HG02970 (cell line): Measurements from ENCODE around the gene ETS2.
A peak's percentile ranks its signal among the peaks of the same experiment; 100 is the strongest.
"Not testable (repeated sequence)": the region's sequence is repeated elsewhere in the genome, so short reads cannot be mapped to it uniquely, and the experiment has no call there.

Experiments
- ATAC-seq: cut with Tn5 transposase; IDR thresholded peaks from one replicate; pipeline ENCODE4 v1.9.1; 2021; ENCODE audit warnings: mild to moderate bottlenecking, moderate library complexity, moderate number of reproducible peaks; ENCODE audit not compliant: unreplicated experiment, low FRiP score

The ETS2 gene

GRCh38 chr21:38831526-38832467, 26.1 kb downstream of the ETS2 start:
- ATAC-seq, result peak; percentile 81

DNA sequence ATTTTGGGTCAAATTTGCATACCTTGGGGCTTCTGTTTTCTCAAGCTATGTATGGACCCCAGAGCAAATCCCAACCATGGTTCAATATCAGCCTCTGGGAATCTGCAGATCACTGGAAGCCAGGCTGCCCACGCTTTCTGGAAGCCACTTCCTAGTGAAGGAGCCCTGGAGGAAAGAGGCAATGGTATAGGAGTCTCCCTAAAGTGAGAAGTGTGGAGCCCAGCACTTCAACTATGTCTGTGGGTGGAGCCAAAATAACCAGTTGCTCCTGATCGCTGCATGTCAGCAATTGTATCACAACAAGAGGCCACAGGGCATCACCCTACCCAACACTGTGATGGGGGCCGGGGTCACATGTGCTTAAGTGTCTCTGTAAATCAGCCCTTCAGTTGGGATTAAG, 26.9 kb downstream of the ETS2 start:
- ATAC-seq, result no peak

DNA sequence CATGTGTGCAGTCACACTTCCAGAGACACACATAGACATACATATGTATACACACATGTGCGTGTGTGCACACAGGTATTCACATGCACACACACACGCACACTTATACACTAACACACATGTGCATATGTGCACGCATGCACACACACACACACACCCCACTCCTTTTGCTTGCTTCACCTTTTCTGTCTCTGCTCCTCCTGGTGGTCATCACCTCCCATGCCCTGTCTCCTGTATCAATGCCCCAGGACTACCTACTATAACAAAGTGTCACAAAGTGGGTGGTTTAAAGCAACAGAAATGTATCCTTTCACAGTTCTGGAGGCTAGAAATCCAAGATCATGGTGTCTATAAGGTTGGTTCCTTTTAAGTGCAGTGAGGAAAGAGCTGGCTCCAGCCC, 27.4 kb downstream of the ETS2 start:
- no peak for ATAC-seq

DNA sequence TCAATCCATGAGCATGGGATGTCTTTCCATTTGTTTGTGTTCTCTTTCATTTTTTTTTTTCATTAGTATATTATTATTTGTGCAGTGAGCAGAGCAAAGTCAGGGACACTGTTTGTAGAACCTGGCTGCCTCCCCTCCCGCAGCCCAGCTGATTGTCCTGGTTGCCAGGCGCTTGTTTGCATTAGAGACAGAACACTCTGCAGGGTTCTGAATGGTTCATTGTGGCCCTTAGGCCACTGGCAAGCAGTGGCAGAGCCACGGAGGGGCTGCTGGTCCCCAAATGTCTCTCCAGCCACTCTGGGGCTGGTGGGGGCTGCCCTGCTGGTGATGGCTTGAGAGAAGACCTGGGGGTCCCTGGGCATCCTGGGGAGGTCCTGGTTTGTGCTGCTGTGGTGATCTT, 29.0 kb downstream of the ETS2 start:
- no peak for ATAC-seq

DNA sequence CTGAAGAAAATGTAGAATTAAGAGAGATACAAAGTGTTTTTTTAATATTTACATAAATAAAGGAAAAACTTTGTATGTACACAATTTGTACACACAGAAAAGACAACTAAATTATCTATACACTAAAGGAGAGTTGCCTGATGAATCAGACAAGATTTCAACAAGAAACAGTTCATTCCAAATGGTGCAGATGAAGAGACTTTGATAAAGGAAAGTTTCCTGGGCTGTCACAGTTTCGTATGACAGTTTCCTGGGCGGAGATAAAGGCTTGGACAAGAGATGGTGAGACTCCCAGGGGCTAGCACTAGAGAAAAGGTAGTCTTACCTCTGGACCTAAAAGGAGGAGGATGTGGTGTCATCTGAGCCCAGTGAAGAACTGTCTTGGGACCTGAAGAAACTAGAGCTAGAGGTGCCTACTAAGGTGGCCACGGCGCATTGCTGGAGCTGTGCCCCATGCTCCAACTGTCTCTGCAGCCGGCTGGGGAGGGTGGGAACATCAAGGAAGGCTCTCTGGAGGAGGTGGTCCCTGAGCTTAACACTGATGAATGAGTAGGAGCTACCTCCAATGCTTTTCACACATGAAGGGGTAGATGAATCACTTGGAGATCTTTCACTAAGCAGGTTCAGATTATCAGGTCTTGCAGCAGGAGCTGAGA, 32.2 kb downstream of the ETS2 start:
- no peak for ATAC-seq

DNA sequence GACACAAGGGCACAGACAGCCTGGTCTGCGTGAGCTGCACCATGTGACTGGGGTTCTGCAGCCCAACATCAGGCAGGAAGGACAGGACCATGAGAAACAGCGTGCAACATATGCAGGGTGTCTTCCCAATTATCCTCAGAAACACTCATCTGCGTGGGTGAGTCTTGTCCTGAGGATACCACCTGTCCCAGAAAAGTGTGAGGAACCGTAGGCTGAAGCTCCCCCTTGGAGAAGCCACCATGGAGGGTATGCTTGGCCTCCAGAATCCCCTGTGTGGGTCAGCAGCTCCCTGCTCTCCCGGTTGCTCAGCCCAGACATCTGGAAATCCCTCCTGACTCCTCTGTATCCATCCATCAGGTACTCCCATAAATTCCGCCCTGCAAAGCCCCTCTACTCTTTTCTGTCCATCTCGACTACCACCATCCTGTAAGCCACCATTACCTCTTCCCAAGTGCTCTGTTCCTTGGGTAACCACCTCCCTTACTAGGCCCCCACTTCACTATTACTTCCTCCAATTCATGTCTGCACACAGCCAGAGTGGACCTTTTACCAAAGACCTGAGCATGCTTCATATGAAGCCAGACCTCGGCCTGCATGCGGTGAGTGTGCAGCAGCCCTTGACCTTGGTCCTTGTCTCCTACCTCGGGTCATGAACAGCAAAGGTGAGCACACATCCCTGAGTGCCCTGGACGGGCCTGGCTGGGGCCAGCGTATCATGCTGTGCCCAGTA, 33.0 kb downstream of the ETS2 start:
- ATAC-seq, result no peak

DNA sequence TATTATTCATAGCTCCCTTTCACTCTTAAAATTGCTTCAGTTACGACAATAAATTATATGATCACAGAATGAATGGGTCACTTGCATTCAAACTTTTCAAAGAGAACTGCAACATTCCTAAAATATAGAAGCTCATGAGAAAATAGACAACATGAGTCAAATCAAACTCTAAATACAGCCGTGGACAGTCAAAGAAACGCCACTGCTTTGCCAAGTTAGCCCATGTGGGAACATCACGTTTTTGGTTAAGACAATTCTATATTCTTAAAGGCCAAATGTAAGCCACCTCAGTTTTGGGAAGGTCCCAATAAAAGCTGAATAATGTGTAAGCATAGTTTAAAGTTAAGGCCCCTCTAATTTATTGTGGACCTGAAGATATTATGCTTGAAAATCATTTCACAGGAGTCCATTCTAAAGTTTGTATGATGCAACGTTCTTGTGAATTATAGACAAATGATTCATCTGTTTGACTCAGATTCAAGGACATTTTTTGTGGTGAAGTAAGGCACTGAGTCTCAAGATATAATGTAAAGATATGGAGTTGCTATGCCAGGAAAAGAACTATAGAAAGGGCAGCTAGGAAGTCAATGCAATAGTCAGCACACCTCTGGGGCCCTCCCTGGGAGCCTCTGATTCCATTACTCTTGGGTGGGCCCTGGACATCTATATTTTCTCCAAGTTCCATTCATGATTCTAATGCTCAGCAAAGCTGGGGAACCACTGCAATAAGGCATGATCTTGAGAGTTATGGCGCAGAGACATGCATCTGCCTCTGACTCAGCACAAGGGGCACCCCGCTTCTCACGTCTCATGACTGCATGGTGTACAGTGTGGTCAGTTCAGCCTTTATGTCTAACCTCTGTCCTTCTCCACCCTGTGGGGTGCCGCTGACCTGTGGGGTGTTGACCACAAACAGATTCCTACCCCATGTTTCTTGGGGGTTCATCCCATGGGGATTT, 33.9 kb downstream of the ETS2 start:
- no peak for ATAC-seq

DNA sequence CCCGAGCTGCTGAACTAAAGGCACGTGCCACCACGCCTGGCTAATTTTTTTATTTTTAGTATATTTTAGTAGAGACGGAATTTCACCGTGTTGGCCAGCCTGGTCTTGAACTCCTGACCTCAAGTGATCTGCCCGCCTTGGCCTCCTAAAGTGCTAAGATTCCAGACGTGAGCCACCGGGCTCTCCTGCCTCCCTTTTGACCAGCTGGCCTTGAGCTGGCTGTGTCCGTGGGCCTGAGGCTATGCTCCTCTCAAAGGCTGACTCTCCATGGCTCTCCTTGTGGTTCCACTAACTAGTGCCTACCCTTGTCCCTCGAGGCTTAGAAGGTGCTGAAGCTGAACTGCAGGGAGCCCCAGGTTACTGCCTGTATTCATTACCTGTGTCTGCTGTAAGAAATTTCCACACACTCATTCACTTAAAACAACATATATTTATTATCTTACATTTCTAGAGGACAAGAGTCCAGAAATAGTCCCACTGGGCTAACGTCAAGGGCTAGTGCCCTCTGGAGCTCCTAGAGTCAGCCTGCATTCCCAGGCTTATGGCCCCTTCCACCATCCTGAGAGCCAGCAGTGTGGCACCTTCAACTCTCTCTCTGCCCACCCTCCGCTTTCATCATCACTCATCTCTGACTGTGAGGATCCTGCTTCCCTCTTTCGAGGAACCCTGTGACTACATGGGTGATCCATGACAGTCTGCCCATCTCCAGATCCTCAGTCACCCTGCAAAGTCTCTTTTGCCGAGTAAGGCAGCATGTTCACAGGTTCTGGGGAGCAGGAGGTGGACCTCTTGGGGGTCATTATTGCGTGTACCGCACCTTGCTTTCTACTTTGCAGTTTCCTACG, 34.9 kb downstream of the ETS2 start:
- ATAC-seq, result no peak

- ATAC-seq, result no peak
Observed at GRCh38 chr21:38841472-38841871, 35.7 kb downstream of the ETS2 start.

- no peak for ATAC-seq
Observed at GRCh38 chr21:38842079-38842478, 36.4 kb downstream of the ETS2 start.

GRCh38 chr21:38843379-38843778, 37.6 kb downstream of the ETS2 start:
- no peak for ATAC-seq

- no peak for ATAC-seq
Observed at GRCh38 chr21:38843806-38844503, 38.2 kb downstream of the ETS2 start.

GRCh38 chr21:38845374-38845773, 39.6 kb downstream of the ETS2 start:
- not testable (repeated sequence) for ATAC-seq

- no peak for ATAC-seq
Observed at GRCh38 chr21:38847556-38847955, 41.8 kb downstream of the ETS2 start.

DNA sequence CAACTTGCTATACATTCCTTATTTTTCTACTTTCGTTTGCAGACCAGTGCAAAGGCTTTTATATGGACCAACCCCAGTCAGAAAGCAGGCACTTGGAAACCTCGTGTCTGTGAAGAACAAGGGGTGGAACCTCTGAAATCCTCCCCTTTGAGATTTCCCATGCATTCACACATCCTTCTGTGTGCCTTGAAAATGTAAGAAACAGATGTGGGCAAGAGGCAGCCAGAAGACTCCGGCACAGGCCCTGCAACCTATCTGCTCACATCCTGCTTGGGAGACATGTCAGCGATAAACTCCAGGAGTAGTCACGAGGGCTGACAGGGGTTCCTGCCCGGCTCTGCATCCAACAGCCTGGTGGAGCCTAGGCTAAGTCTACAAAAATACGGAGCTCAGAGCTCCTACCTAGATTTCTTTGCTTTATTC, 42.5 kb downstream of the ETS2 start:
- ATAC-seq, result no peak

- no peak for ATAC-seq
Observed at GRCh38 chr21:38849776-38850175, 44.0 kb downstream of the ETS2 start.

- no peak for ATAC-seq
Observed at GRCh38 chr21:38850277-38850951, 44.7 kb downstream of the ETS2 start.

DNA sequence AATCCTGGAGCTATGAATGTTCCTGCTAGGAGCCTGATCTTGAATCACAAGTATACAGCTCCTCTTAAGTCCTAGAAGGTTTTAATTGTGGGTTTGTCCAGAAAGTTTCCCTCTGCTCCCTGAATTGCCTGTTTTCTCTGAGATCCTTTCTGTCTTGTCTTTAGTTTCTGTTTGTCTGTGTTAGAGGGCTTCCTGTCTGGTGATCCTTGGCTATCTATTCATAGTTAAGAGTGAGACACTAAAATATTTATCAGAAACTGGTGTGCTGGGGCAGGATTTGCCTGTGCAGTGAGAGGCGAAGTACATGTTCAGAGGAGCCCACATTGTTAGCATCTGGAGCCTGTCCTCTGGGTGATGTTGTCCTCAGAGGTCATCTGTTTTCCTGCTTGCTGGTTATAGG, 45.4 kb downstream of the ETS2 start:
- no peak for ATAC-seq
